ENCODE measurements around the gene UACA.
"Not testable (repeated sequence)": the region's sequence is repeated elsewhere in the genome, so short reads cannot be mapped to it uniquely, and the experiment has no call there.

Gene UACA

GRCh38 chr15:70669006-70669602, 94.3 kb downstream of the UACA start:
- peak; percentile 36 for DNase-seq (ENCODE audit: low read depth)

GRCh38 chr15:70665599-70665998, 97.8 kb downstream of the UACA start:
- no peak for DNase-seq (ENCODE audit: low read depth)

DNA sequence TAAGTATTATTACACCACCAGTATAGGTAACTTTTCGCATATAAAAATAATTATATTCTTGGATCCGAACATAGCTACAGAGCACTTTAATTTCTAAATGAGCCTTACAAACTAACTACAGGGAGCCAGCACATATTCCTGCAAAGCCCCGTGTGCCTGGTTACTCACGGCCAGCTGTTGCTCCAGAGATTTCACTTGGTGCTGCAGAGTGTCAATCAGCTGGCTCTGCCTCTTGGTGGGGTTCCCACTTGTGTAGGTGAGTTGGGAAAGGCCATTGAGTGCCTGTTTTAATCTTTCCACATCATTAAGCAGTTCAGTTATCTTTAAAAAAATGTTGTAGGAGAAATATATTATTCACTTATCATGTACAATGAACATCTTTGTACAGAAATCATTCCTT, 98.9 kb downstream of the UACA start:
- DNase-seq (ENCODE audit: low read depth): no peak

GRCh38 chr15:70663069-70663468, 100.3 kb downstream of the UACA start:
- DNase-seq (ENCODE audit: low read depth): not testable (repeated sequence)

- no peak for DNase-seq (ENCODE audit: low read depth)
These were observed 103.7 kb downstream of the UACA start for GRCh38 chr15:70659662-70660061.

DNA sequence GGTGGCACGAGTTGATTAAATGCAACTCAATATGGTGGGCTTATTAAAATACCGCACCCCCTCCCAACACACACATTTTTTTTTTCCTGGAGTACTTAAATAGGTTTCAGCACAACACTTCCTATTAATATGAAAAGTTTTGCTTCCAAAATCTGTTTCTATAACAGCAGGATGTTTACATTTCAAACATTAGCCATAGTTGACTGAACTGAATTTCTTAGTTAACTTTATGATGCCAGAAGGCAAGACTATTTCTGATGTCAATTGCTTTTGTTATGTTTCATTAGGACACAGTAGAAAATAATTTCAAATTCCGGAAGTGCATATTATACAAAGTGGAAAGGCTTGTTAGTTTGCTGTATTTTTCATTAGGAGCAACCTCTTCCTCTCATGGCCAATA, 104.7 kb downstream of the UACA start:
- DNase-seq (ENCODE audit: low read depth): no peak

GRCh38 chr15:70653426-70653825, 109.9 kb downstream of the UACA start:
- DNase-seq (ENCODE audit: low read depth): no peak

DNA sequence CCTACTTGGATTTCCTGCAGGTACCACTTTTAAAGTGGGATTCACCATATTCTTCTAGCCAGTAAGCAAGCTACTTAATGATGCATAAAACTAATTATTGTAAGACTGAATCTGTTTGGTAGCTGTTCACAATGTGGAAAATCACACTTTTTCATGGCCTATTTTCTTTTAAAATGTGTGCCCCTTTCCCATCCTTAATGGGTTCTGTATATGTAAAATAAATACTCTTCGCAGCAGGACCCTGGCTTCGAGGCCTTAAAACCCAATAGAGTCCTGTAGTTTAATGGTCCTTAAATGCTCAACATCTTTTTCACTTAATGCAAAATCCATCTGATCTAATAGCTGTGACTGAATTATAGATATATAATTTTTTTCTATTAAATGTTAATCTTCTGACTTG, 111.0 kb downstream of the UACA start:
- DNase-seq (ENCODE audit: low read depth): no peak

DNA sequence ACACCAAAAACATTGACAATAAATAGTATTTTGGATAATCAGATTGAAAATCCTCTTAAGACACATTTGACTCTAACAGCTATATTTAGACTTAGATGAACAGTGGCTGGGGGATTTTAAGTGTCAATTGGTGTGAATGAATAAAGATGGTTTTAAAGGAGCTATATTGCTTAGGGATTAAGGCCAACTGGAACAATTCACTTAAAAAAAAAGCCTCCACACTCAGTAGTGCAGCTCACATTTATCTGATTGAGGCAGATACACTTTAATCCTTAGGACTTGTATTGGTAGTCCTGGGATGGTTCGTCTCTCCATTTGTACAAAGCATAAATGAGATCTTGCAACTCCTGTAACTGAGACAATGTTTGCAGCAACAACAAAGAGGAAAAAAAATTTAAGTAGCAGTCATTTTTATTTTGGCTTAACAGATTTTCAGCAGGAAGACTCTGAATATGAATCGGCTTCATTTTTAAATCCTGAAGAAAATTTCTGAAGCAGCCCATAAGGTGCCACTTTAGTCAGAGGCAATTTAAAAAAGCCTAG, 112.0 kb downstream of the UACA start:
- no peak for DNase-seq (ENCODE audit: low read depth)

- no peak for DNase-seq (ENCODE audit: low read depth)
These were observed 112.6 kb downstream of the UACA start for GRCh38 chr15:70650567-70651302.

GRCh38 chr15:70647396-70647795, 116.0 kb downstream of the UACA start:
- DNase-seq (ENCODE audit: low read depth): no peak

DNA sequence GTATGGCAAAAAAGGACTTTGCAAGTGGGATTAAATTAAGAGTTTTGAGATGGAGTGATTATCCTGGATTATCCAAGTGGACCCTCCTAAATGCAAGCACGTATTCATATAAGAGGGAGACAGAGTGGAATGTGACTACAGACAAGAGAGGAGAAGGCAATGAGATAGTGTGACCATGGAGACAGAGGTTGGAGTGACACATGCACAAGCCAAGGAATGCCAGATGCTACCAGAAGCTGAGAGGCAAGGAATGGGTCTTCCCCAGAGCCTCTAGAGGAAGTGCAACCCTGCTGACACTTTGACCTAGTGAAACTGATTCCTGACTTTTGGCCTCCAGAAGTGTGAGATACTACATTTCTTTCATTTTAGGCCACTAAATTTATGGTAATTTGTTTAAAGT, 117.2 kb downstream of the UACA start:
- no peak for DNase-seq (ENCODE audit: low read depth)

DNA sequence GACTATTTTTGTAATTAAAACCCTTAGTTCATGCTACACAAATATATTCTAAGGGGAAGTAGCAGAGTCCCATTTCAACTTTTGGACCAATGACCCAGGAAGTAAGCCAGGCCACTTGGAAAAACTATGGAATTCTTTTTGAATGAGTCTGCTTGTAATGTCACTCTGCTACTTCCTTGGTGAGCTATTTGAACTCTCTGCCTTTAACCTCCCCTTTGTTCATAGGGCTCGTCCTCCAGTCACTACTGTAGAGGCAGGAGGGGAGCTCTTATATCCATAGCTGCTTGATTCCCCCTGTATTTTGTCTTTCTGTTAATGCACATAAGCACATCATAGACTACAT, 119.6 kb downstream of the UACA start:
- peak; percentile 70 for DNase-seq (ENCODE audit: low read depth)

DNA sequence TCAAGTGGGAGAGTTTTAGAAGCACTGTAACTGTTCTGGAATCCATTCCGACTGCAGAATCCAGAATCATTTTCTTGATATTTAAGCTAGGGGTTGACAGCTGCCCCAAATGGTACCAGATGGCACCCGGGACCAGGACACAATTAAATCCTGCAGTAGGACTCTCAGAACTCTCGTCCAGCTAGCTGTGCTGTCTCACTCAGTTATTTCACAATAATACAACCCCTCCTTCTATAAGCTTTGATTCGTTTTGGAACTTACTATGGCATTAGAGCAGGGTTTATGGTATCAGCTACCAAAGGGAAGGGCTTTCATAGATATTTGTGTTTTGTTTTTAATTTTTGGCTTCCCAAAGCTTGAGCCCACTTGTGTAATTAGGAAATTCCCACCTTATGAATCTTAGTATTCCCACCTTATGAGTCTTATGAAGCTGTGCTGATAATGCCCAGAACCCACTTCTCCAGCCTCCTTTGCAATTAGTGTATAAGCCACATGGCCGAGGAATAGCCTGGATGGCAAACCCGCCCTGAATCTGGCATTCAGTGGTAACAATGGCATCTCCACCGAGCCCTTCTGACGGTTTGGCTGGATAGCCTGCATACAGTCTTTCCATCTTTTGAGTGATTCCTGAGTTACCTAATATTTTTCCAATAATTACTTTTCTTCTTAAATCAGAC, 120.1 kb downstream of the UACA start:
- DNase-seq (ENCODE audit: low read depth): no peak

DNA sequence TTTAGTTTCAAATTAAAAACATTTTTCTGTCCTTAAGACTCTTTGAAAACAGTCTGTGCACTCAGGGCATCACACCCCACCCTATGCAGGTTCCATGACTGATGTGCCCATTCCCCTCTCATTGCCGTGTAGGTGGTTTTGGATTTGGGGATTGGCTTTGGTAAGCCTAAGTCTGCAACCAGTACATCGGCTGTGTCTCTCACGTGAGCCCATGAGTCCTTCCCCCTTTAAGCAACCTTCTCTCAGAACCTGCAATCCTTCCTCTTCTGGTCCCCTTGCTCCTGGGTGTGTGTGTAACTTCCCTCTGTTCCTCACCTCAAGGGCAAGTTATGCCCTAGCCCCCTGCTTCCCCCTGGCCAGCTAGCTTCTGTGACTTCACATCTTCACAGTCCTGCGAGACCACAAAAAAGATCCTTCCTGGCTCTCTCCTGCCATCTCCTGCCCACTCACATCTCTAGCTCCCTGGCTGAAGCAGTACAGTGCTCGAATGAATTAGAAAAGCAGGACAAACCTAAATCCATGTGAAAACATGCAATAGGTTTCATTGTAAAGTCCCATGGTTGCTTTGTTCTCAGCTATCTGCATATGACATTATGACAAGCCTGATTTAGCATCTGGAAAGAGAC, 126.7 kb downstream of the UACA start:
- no peak for DNase-seq (ENCODE audit: low read depth)

- DNase-seq (ENCODE audit: low read depth): no peak
These were observed 127.5 kb downstream of the UACA start for GRCh38 chr15:70635895-70636294.

GRCh38 chr15:70633991-70634390, 129.4 kb downstream of the UACA start:
- DNase-seq (ENCODE audit: low read depth): no peak

GRCh38 chr15:70633103-70633831, 130.1 kb downstream of the UACA start:
- DNase-seq (ENCODE audit: low read depth): no peak

- DNase-seq (ENCODE audit: low read depth): peak; percentile 55
These were observed 130.8 kb downstream of the UACA start for GRCh38 chr15:70632491-70633102.

GRCh38 chr15:70632079-70632478, 131.3 kb downstream of the UACA start:
- no peak for DNase-seq (ENCODE audit: low read depth)

DNA sequence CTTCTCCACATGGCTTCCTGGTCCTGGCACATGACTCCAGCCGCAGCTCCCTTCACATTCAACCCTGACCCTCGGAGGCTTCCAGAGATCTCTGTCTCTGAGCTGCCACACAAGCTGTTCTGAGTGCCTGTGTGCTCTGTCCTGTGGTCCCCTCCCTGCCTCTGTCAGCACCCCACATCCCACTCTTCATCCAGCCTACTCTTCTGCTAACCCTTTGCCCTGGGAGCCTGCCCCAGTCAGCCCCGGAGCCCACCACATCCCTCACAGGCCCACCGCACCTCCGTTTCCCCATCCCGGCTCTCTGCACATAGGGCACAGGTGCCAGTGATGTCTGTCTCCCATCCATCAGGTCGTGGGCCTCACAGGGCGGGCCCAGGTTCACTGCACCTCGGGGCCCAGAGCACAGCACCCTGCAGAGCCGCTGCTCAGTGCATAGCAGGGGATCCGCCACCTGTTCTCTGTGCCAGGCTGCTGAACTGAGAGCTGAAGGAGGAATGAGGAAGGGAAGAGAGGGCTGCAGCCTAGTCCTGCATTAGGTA, 133.6 kb downstream of the UACA start:
- DNase-seq (ENCODE audit: low read depth): no peak

Measured in ELR (cell line).